IMR-90 (cell line): ENCODE data around the gene LIX1.

ENCODE experiments used
- BHLHE40 ChIP-seq: fragments of 150-350 bp; IDR thresholded peaks from 2 replicates; pipeline ENCODE4 v1.6.1; 2016; ENCODE audit warnings: mild to moderate bottlenecking, low read depth, low read length
- CEBPB ChIP-seq: IDR thresholded peaks from 2 replicates; pipeline ENCODE4 v1.6.1; 2012; ENCODE audit warnings: low read depth, low read length, improper control_type of control experiment
- CHD1 ChIP-seq: IDR thresholded peaks from 2 replicates; pipeline ENCODE4 v1.6.1; 2012; ENCODE audit warnings: low read depth, low read length, improper control_type of control experiment
- FOS ChIP-seq: fragments of 150-350 bp; IDR thresholded peaks from 2 replicates; pipeline ENCODE4 v1.6.1; 2016; ENCODE audit warnings: low read depth, low read length
- MAZ ChIP-seq: IDR thresholded peaks from 2 replicates; pipeline ENCODE4 v1.6.1; 2012; ENCODE audit warnings: low read depth, mild to moderate bottlenecking, low read length, improper control_type of control experiment, moderate library complexity, borderline replicate concordance
- NFE2L2 ChIP-seq: fragments of 150-350 bp; IDR thresholded peaks from 2 replicates; pipeline ENCODE4 v1.6.1; 2016; ENCODE audit warnings: low read depth, mild to moderate bottlenecking, low read length
- POLR2A ChIP-seq: IDR thresholded peaks from 2 replicates; pipeline ENCODE4 v1.6.1; 2012; ENCODE audit warnings: mild to moderate bottlenecking, low read depth, low read length
- RFX5 ChIP-seq: IDR thresholded peaks from 2 replicates; pipeline ENCODE4 v1.8.0; 2012; ENCODE audit warnings: low read depth, mild to moderate bottlenecking, low read length, moderate library complexity
- SMC3 ChIP-seq: fragments of 150-350 bp; IDR thresholded peaks from 2 replicates; pipeline ENCODE4 v1.6.1; 2016; ENCODE audit warnings: low read depth, mild to moderate bottlenecking, antibody characterized with exemption, low read length, moderate library complexity
- TF ChIP-seq, protein P1 (sequence below): conservative IDR thresholded peaks from 2 replicates; pipeline ENCODE4 v1.5.1; 2012; ENCODE audit warnings: mild to moderate bottlenecking, low read depth, low read length, improper control_type of control experiment
- TF ChIP-seq, protein P2 (sequence below): fragments of 150-350 bp; IDR thresholded peaks from 2 replicates; pipeline ENCODE4 v1.6.1; 2017; ENCODE audit warnings: mild to moderate bottlenecking, antibody characterized with exemption, low read length, low read depth

DNA sequence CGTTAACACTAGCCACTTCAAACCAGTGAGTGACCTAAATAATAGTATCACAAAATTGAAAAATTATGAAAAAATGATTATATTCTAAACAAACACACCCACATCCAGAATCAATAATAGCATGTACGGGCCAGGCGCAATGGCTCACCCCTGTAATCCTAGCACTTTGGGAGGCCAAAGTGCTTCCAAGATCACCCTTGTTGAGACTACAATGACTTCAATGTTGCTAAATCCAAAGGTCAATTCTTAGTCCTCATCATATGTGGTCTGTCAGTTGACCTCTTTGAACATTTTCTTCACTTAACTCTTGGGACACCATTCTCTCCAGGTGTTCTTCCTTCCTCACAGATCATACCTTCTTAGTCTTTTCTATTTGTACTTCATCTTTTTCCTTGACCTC lies 29.3 kb upstream of the LIX1 start:
- TF ChIP-seq, protein P1, sequence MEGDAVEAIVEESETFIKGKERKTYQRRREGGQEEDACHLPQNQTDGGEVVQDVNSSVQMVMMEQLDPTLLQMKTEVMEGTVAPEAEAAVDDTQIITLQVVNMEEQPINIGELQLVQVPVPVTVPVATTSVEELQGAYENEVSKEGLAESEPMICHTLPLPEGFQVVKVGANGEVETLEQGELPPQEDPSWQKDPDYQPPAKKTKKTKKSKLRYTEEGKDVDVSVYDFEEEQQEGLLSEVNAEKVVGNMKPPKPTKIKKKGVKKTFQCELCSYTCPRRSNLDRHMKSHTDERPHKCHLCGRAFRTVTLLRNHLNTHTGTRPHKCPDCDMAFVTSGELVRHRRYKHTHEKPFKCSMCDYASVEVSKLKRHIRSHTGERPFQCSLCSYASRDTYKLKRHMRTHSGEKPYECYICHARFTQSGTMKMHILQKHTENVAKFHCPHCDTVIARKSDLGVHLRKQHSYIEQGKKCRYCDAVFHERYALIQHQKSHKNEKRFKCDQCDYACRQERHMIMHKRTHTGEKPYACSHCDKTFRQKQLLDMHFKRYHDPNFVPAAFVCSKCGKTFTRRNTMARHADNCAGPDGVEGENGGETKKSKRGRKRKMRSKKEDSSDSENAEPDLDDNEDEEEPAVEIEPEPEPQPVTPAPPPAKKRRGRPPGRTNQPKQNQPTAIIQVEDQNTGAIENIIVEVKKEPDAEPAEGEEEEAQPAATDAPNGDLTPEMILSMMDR, result no peak
- TF ChIP-seq POLR2A (no peak), RFX5 (no peak), SMC3 (no peak), CEBPB (no peak), BHLHE40 (no peak), CHD1 (no peak), FOS (no peak), NFE2L2 (no peak), MAZ (no peak)
- TF ChIP-seq, protein P2, sequence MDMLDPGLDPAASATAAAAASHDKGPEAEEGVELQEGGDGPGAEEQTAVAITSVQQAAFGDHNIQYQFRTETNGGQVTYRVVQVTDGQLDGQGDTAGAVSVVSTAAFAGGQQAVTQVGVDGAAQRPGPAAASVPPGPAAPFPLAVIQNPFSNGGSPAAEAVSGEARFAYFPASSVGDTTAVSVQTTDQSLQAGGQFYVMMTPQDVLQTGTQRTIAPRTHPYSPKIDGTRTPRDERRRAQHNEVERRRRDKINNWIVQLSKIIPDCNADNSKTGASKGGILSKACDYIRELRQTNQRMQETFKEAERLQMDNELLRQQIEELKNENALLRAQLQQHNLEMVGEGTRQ, result no peak
